WTC11 (cell line): ENCODE results near the gene CDH13. TPM values are rescaled to one million over a fixed set of nuclear protein-coding genes. Genes with fewer than 3 reads are reported as not detected.

ENCODE experiments used
- ATAC-seq: fragments of 200-7000 bp; cut with Tn5 transposase; 2 replicates; pipeline ENCODE4 v1.10.0; 2021; ENCODE audit warnings: mild to moderate bottlenecking, moderate library complexity
- CTCF ChIA-PET: fragments of 300-600 bp; sonication (Branson Sonifier 250); formaldehyde crosslinking; loops from one replicate; lab custom pipeline; 2021; ENCODE audit warnings: antibody characterized with exemption; lab: Charles Lee
- POLR2A ChIA-PET: fragments of 350-600 bp; sonication (Branson Sonifier 250); formaldehyde crosslinking; loops from one replicate; lab custom pipeline; 2021; ENCODE audit warnings: antibody characterized with exemption; lab: Charles Lee
- DNase-seq: peaks from one replicate; pipeline ENCODE4 v3.0.0; 2021; ENCODE audit warnings: low spot score
- H3K27ac Mint-ChIP-seq: 2 replicates; pipeline ENCODE4 v1.8.0; 2021; ENCODE audit warnings: mixed read lengths
- H3K27me3 Mint-ChIP-seq: 2 replicates; pipeline ENCODE4 v1.8.0; 2021; ENCODE audit warnings: low read depth, mild to moderate bottlenecking, moderate library complexity, mixed read lengths
- H3K36me3 Mint-ChIP-seq: 2 replicates; pipeline ENCODE4 v1.8.0; 2021; ENCODE audit warnings: mixed read lengths
- H3K4me1 Mint-ChIP-seq: 2 replicates; pipeline ENCODE4 v1.8.0; 2022; ENCODE audit warnings: mixed read lengths
- H3K4me3 Mint-ChIP-seq: 2 replicates; pipeline ENCODE4 v1.8.0; 2021; ENCODE audit warnings: mild to moderate bottlenecking, moderate library complexity, mixed read lengths
- H3K9me3 Mint-ChIP-seq: 2 replicates; pipeline ENCODE4 v1.8.0; 2021; ENCODE audit warnings: mixed read lengths
- ATF1 ChIP-seq: sonication (generic); formaldehyde crosslinking; IDR thresholded peaks from 2 replicates; pipeline ENCODE4 v1.8.1; 2023; ENCODE audit warnings: mild to moderate bottlenecking, moderate library complexity, missing genetic modification reagents
- CDX4 ChIP-seq: fragments of 250-450 bp; sonication (Bioruptor Pico); IDR thresholded peaks from 2 replicates; pipeline ENCODE4 v1.9.0; 2021; ENCODE audit warnings: moderate library complexity, mild to moderate bottlenecking, inconsistent platforms, borderline replicate concordance
- FOXJ3 ChIP-seq: sonication (generic); formaldehyde crosslinking; IDR thresholded peaks from 2 replicates; pipeline ENCODE4 v1.9.0; 2021; ENCODE audit warnings: missing genetic modification reagents, mild to moderate bottlenecking, borderline replicate concordance
- GRHL2 ChIP-seq: fragments of 250-450 bp; sonication (Bioruptor Pico); IDR thresholded peaks from 2 replicates; pipeline ENCODE4 v1.8.0; 2022; ENCODE audit warnings: mild to moderate bottlenecking, moderate library complexity; ENCODE audit not compliant: insufficient replicate concordance, severe bottlenecking
- IRF2 ChIP-seq: sonication (generic); formaldehyde crosslinking; IDR thresholded peaks from 2 replicates; pipeline ENCODE4 v1.8.0; 2022; ENCODE audit warnings: low read depth, missing genetic modification reagents, borderline replicate concordance
- PREB ChIP-seq: sonication (generic); formaldehyde crosslinking; IDR thresholded peaks from 2 replicates; pipeline ENCODE4 v1.8.1; 2022; ENCODE audit warnings: mild to moderate bottlenecking, missing genetic modification reagents, moderate library complexity, borderline replicate concordance
- STAT6 ChIP-seq: sonication (generic); formaldehyde crosslinking; conservative IDR thresholded peaks from 2 replicates; pipeline ENCODE4 v1.8.1; 2023; ENCODE audit warnings: mild to moderate bottlenecking, low read depth, missing genetic modification reagents, moderate library complexity
- ZNF423 ChIP-seq: fragments of 250-450 bp; sonication (Bioruptor Pico); IDR thresholded peaks from 2 replicates; pipeline ENCODE4 v2.1.2; 2022; ENCODE audit warnings: mild to moderate bottlenecking, moderate library complexity
- total RNA-seq: library from RNA; stranded (reverse); gene quantifications from 3 replicates; pipeline ENCODE4 v1.2.3, GENCODE V29; 2021
- TF ChIP-seq, protein P1 (sequence below): sonication (generic); formaldehyde crosslinking; IDR thresholded peaks from 2 replicates; pipeline ENCODE4 v1.8.1; 2022; ENCODE audit warnings: low read depth, missing genetic modification reagents, borderline replicate concordance
- TF ChIP-seq, protein P2 (sequence below): sonication (generic); formaldehyde crosslinking; IDR thresholded peaks from 2 replicates; pipeline ENCODE4 v1.8.0; 2022; ENCODE audit warnings: mild to moderate bottlenecking, missing genetic modification reagents
- TF ChIP-seq, protein P3 (sequence below): sonication (generic); formaldehyde crosslinking; conservative IDR thresholded peaks from 2 replicates; pipeline ENCODE4 v1.8.1; 2022; ENCODE audit warnings: mild to moderate bottlenecking, missing genetic modification reagents
- TF ChIP-seq, protein P4 (sequence below): sonication (generic); formaldehyde crosslinking; IDR thresholded peaks from 2 replicates; pipeline ENCODE4 v1.8.1; 2023; ENCODE audit warnings: mild to moderate bottlenecking, missing genetic modification reagents

Gene CDH13
- total RNA-seq, 1 experiment from 2014 or later: 0.81 TPM

GRCh38 chr16:83308414-83308813 lies 681.6 kb downstream of the CDH13 start (continued):
- TF ChIP-seq, protein P1, sequence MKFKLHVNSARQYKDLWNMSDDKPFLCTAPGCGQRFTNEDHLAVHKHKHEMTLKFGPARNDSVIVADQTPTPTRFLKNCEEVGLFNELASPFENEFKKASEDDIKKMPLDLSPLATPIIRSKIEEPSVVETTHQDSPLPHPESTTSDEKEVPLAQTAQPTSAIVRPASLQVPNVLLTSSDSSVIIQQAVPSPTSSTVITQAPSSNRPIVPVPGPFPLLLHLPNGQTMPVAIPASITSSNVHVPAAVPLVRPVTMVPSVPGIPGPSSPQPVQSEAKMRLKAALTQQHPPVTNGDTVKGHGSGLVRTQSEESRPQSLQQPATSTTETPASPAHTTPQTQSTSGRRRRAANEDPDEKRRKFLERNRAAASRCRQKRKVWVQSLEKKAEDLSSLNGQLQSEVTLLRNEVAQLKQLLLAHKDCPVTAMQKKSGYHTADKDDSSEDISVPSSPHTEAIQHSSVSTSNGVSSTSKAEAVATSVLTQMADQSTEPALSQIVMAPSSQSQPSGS: no peak
- no peak for TF ChIP-seq FOXJ3 (CRISPR knock-in tag)

GRCh38 chr16:83310816-83311215 lies 684.0 kb downstream of the CDH13 start:
- ATAC-seq: no peak
- no peak overlapping the region for H3K4me3 Mint-ChIP-seq
- H3K27ac Mint-ChIP-seq: no peak overlapping the region
- H3K36me3 Mint-ChIP-seq: no peaks in the 10 kb centered on the region
- POLR2A ChIA-PET: no interaction called here
- H3K9me3 Mint-ChIP-seq: no peaks in the 10 kb centered on the region
- CTCF ChIA-PET: interaction anchor here (1.0 kb wide), 1 partner anchor 134 kb away, joined by 3 read pairs; no protein-coding TSS in a partner anchor
- DNase-seq: no peak
- no peaks in the 10 kb centered on the region; the same call in 1 of the 2 replicates for H3K27me3 Mint-ChIP-seq
- H3K4me1 Mint-ChIP-seq: peaks cover 5% of the 10 kb centered on the region
- TF ChIP-seq STAT6 (CRISPR knock-in tag): no peak
- TF ChIP-seq GRHL2: no peak
- no peak for TF ChIP-seq ATF1 (CRISPR knock-in tag)
- TF ChIP-seq, protein P2, sequence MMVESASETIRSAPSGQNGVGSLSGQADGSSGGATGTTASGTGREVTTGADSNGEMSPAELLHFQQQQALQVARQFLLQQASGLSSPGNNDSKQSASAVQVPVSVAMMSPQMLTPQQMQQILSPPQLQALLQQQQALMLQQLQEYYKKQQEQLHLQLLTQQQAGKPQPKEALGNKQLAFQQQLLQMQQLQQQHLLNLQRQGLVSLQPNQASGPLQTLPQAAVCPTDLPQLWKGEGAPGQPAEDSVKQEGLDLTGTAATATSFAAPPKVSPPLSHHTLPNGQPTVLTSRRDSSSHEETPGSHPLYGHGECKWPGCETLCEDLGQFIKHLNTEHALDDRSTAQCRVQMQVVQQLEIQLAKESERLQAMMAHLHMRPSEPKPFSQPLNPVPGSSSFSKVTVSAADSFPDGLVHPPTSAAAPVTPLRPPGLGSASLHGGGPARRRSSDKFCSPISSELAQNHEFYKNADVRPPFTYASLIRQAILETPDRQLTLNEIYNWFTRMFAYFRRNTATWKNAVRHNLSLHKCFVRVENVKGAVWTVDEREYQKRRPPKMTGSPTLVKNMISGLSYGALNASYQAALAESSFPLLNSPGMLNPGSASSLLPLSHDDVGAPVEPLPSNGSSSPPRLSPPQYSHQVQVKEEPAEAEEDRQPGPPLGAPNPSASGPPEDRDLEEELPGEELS: no peak
- TF ChIP-seq, protein P3, sequence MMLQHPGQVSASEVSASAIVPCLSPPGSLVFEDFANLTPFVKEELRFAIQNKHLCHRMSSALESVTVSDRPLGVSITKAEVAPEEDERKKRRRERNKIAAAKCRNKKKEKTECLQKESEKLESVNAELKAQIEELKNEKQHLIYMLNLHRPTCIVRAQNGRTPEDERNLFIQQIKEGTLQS (CRISPR knock-in tag): no peak
- TF ChIP-seq, protein P4, sequence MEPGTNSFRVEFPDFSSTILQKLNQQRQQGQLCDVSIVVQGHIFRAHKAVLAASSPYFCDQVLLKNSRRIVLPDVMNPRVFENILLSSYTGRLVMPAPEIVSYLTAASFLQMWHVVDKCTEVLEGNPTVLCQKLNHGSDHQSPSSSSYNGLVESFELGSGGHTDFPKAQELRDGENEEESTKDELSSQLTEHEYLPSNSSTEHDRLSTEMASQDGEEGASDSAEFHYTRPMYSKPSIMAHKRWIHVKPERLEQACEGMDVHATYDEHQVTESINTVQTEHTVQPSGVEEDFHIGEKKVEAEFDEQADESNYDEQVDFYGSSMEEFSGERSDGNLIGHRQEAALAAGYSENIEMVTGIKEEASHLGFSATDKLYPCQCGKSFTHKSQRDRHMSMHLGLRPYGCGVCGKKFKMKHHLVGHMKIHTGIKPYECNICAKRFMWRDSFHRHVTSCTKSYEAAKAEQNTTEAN (CRISPR knock-in tag): no peak
- no peak for TF ChIP-seq ZNF423 (CRISPR knock-in tag)
- no peak for TF ChIP-seq CDX4 (CRISPR knock-in tag)
- TF ChIP-seq IRF2 (CRISPR knock-in tag): no peak
- TF ChIP-seq FOXJ3 (CRISPR knock-in tag): no peak
- TF ChIP-seq PREB (CRISPR knock-in tag): no peak
